ENCODE measurements around the gene S1PR4.

Gene S1PR4

GRCh38 chr19:3224346-3225168 is 46.0 kb downstream of the S1PR4 start, which contains the start of gene CELF5:
Gene CELF5 (plus strand): TSS chr19:3224661. CDS start chr19:3224740, 79 bp downstream.
- peak; percentile 66 for DNase-seq

DNA sequence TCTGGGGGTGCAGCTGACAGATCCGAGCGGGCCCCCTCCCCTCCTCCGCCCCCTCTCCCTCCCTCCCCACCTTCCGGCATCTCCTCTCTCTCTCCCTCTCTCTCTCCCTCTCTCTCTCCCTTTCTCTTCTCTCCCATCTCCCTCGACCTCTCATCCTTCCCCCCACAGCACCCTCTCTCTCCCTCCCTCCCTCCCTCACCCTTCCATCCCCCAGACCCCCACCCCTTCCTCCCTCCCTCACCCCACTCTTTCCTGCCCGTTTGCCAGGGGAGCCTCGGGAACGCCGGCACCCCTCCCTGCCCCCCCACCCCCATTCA is 46.6 kb downstream of the S1PR4 start:
- DNase-seq, result no peak

DNA sequence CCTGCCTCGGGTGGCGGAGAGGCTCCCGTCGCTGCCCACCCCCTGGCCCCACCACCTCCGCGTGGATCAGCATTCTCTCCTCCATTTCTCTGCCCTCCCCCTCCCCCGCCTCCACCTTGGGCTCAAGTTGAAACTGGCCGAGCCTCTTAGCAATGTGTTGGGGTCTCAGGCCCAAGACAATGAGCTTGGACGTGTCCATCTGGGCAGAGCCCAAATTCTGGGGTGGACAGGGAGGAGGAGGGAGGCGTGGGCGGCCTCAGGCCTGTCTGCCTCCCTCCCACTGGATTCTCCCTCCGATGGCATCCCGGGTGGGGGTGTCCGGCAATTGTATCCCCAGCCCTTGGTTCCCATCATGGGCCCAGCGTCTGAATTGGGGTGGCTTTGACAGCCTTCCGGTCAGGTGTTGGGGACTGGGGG is 47.1 kb downstream of the S1PR4 start:
- DNase-seq, result no peak

GRCh38 chr19:3227054-3227626 is 48.6 kb downstream of the S1PR4 start:
- no peak for DNase-seq

GRCh38 chr19:3229346-3229743 is 50.8 kb downstream of the S1PR4 start:
- DNase-seq, result no peak
